GM18858 (cell line): ENCODE measurements around the gene LCE3E.
"Not testable (repeated sequence)": the region's sequence is repeated elsewhere in the genome, so short reads cannot be mapped to it uniquely, and the experiment has no call there.

Experiments
- ATAC-seq: cut with Tn5 transposase; IDR thresholded peaks from one replicate; pipeline ENCODE4 v1.9.1; 2021; ENCODE audit not compliant: unreplicated experiment

Gene LCE3E

GRCh38 chr1:152566681-152567080 lies at the start of gene LCE3E:
LCE3E (minus strand) TSS chr1:152566780; CDS start chr1:152566208, 572 bp downstream.
- ATAC-seq, result no peak

DNA sequence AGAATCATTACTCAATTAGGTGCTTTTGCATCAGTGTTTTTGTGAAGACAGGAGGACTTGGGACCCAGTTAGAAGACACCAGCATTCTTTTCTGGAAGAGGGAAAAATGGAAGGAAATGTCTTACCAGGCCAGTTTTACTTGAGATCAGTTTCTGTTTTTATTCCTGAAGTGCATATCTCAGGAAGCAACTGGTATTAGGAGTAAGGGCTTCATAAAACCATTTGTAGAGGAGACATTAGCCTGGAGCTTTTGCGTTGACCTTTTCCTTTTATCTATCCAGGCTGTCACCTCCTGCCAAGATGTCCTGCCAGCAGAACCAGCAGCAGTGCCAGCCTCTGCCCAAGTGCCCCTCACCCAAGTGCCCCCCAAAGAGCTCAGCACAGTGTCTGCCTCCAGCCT lies 46.9 kb upstream of the LCE3E start, which contains the start of gene LCE3B:
LCE3B (plus strand) TSS at position 301 of the 400 bp plus-strand sequence; CDS start at position 301, 0 bp downstream.
- no peak for ATAC-seq

DNA sequence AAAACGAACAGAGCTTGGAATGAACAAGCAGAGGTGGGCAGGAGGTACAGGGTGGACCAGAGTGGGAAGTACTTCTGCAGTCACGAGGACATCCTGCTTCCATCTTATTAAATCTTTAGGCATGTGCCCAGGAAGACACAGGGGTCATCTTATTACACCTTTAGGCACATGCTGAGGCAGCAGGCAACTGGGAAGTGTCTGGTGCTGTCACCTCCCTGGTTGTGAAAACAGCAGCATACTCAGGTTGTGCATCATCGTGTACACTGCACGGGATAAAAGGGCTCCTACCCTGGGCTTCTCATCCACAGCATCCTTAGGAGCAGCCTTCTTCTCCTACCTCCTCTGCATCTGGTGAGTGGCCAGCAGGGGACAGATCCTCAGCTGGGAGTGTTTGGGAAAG lies 33.4 kb upstream of the LCE3E start, which contains the start of gene LCE3C:
LCE3C (plus strand) TSS at position 301 of the 400 bp plus-strand sequence. CDS start 498 bp downstream, outside the sequence.
- ATAC-seq, result no peak

DNA sequence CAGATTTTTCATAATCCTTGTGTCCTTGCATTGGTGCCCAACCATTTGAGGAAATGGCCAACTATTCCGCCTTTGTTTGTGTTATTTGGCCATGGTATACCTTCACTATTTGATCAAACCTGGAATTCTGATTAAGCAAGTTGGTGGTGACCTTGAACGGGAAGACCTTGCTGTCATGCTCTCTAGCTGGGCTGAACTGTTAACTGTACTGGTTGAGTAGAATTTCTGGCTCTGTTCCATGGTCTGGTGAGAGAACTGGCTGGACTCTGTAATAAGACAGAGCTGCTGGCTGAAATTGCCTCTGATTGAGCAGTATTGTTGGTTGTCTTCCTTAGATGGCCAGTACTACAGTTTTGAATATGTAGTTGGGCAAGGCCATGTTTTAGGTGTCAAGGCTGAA lies 30.4 kb upstream of the LCE3E start:
- ATAC-seq, result no peak

- ATAC-seq, result no peak
Measured at GRCh38 chr1:152585586-152585985, 19.0 kb upstream of the LCE3E start.

- ATAC-seq, result no peak
Measured at GRCh38 chr1:152582647-152583046, 16.1 kb upstream of the LCE3E start.

DNA sequence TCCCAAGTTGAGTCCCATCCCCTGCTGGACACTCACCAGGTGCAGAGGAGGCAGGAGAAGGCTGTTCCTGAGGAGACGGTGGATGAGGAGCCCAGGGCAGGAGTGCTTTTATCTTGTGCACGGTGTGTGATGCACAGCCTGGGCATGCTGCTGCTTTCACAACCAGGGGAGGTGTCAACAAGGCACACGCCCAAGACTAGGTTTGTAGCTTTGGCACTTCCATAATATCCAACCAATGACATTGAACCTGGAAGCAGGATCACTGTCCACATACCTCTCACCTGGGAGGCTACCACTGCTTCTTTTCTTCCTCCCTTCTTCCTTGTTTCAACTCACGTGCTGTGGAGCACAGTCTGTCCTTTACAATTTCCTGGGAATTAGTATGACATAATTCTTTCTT lies 13.9 kb upstream of the LCE3E start, which contains the start of gene LCE3D:
LCE3D (minus strand) TSS at position 84 of the 400 bp plus-strand sequence. CDS start 580 bp downstream, outside the sequence.
- no peak for ATAC-seq

- ATAC-seq, result not testable (repeated sequence)
Measured at GRCh38 chr1:152579526-152579925, 12.9 kb upstream of the LCE3E start.

- ATAC-seq, result no peak
Measured at GRCh38 chr1:152577168-152577567, 10.6 kb upstream of the LCE3E start.

GRCh38 chr1:152565535-152566215 lies 905 bp downstream of the LCE3E start:
- no peak for ATAC-seq

DNA sequence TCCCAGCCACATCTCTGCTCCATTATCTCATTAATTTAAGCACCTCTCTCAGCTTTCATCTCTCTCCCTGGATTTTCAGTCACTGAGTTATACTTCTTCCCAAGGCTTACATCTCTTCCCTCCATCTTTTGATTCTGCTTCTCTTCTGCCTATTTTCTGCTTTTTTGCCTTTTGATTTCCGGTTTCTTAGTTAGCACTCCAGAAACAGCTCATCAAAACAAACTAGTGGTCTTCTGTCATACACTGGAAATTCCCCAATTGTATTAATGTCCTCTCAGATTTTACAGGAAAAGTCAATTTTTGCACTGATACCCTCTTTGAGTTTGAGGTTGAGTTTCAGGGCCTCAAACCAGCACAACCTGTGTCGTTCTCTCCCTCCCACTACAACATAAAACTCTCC lies 1.5 kb downstream of the LCE3E start:
- ATAC-seq, result no peak

DNA sequence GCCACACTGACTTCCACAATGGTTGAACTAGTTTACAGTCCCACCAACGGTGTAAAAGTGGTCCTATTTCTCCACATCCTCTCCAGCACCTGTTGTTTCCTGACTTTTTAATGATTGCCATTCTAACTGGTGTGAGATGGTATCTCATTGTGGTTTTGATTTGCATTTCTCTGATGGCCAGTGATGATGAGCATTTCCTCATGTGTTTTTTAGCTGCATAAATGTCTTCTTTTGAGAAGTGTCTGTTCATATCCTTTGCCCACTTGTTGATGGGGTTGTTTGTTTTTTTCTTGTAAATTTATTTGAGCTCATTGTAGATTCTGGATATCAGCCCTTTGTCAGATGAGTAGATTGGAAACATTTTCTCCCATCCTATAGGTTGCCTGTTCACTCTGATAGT lies 18.2 kb downstream of the LCE3E start:
- not testable (repeated sequence) for ATAC-seq

GRCh38 chr1:152546704-152547103 lies 19.9 kb downstream of the LCE3E start:
- no peak for ATAC-seq

DNA sequence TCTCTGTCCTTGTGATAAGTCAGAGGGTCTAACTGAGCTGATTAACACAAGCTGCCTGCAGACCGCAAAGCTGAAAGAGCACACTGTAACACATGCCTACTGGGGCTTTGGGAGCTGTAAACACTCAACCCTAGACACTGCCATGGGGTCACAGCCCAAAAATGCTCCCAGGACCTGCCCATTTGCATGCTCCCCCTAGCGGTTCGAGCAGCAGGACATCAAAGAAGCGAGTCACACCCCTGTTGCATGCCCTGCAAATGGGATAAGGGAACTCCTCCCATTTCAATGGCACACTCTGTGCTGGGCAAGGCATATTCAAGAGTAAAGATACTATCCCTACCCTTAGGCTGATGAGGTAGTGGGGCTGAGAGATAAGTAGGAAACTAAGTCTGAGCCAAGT lies 22.8 kb downstream of the LCE3E start:
- ATAC-seq, result no peak

GRCh38 chr1:152539901-152540300 lies 26.7 kb downstream of the LCE3E start:
- no peak for ATAC-seq

DNA sequence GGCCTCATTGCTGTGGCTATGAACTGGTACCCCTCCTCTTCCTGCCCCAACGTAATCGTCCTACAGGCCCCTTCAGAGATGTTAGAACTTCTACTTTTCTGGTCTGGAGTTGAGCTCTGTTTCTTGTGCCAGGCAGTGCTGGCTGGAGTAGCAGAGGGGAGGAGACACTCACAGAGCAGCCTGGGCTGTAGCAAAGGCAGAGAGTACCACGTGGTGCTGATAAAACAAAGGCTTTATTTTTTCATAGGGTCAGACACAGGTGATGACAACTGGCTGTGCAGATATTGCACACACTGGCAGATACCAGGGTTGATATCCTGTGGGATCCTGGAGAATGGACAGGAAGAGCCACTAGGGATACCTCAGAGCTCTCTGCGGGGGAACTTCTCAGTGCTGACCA lies 29.1 kb downstream of the LCE3E start:
- no peak for ATAC-seq

- no peak for ATAC-seq
Measured at GRCh38 chr1:152535774-152536173, 30.8 kb downstream of the LCE3E start.

DNA sequence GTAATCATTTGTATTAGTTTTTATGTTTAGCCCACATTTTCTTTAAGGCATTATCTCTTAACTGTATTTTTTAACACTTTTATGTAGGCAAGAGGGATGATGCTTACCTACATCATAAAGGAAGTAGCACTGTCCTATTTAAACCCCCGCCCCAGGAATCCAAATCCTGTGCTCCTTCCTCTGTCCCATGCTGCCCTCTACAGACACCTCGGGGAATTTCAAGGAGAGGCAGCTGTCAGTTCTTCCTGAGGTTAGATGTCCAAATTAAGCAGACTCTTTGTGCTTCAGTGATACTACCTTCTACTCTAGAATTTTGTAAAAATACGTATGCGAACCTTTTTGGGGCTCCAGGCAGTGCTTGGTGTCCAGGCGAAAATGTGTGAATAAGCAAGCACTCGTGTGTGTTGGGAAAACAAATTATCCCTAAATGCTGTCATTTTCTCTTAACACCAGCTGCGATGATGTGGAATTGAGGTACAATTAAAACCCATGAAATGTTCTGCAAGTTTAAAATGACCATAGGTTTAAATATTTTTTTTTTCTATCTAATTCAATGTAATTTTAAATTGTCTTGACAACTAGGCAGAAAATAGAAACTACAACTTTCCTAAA lies 33.1 kb downstream of the LCE3E start:
- no peak for ATAC-seq

DNA sequence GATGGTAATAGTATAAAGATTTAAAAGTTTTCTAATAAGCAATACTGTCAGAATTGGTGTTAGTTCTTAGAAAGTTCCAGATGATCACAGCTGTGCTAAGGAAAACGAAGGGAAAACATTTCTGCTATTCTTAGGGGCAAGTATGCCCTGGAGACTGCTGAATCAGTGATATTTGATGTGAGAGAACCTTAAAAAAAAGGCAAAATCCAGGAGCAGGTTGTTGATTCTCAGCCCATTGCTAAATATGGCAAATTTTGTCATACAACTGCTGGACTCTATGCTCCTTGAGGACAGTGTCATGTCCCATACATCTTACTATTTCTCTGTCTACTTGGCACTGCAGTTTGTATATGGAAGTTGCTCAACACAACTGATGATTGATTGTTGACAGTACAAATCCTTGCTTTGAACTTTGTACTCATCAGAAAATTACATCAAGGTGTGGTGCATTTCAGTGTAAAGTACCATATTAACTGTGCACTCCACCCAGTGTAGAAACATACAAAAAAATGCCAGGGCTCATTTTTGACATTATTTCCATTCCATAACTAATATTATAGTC lies 41.4 kb downstream of the LCE3E start:
- ATAC-seq, result no peak

GRCh38 chr1:152520561-152521090 lies 46.0 kb downstream of the LCE3E start:
- ATAC-seq, result no peak

GRCh38 chr1:152519851-152520250 lies 46.7 kb downstream of the LCE3E start:
- no peak for ATAC-seq
